HCT116 (cell line): ENCODE results near the gene SCGB2B2. TPM values are rescaled to one million over a fixed set of nuclear protein-coding genes. Genes with fewer than 3 reads are reported as not detected.

Experiments used
- ATAC-seq: fragments of 200-7000 bp; cut with Tn5 transposase; 2 replicates; pipeline ENCODE4 v1.9.1; 2020; ENCODE audit warnings: mild to moderate bottlenecking, moderate library complexity
- BruUV-seq: library from RNA; stranded (reverse); fragments of 400-500 nt; replicated peaks from 2 replicates; lab custom pipeline; 2021; lab: Mats Ljungman, UMichigan
- CTCF ChIA-PET: fragments of 300-600 bp; sonication (Branson Sonifier 250); formaldehyde crosslinking; loops from one replicate; lab custom pipeline; 2021; ENCODE audit warnings: antibody characterized with exemption; lab: Charles Lee
- POLR2A ChIA-PET: fragments of 300-600, 350-600 bp; sonication (Branson Sonifier 250); formaldehyde crosslinking; loops from one replicate; lab custom pipeline; 2021; ENCODE audit warnings: antibody characterized with exemption; lab: Charles Lee
- RAD21 ChIA-PET, 2 experiments: fragments of 300-600 bp; sonication (Branson Sonifier 250); formaldehyde crosslinking; loops; one replicate each; lab custom pipeline; 2023; ENCODE audit warnings: low total read pairs in 2 of 2; ENCODE audit not compliant: uncharacterized antibody in 2 of 2, unreplicated experiment in 2 of 2, low non-redundant PET in 1 of 2; lab: Charles Lee
- DNase-seq: peaks from one replicate; pipeline ENCODE4 v3.0.0-alpha.2; 2010; ENCODE audit warnings: low read depth, low spot score
- H2AFZ ChIP-seq: fragments of 200-600 bp; shearing (Covaris generic), sonication (generic); 2 replicates; pipeline ENCODE4 v1.6.1; 2017; ENCODE audit warnings: low read depth, mixed run types, mixed read lengths, antibody characterized with exemption, low read length; ENCODE audit not compliant: poor library complexity, severe bottlenecking
- H3K27ac ChIP-seq: 2 replicates; pipeline ENCODE4 v1.5.1; 2012; ENCODE audit warnings: low read depth, low read length
- H3K27me3 ChIP-seq: fragments of 200-600 bp; sonication (generic); 2 replicates; pipeline ENCODE4 v1.6.1; 2016; ENCODE audit warnings: mixed run types, low read length, mixed read lengths; ENCODE audit not compliant: insufficient read depth
- H3K36me3 ChIP-seq, 2 experiments: fragments of 200-500 bp in 1 of 2; fragments of 200-600 bp in 1 of 2; sonication (Bioruptor generic) in 1 of 2; sonication (generic) in 1 of 2; 2 replicates each; pipeline versions ENCODE4 v1.5.1 to v1.6.1; 2014 to 2016; ENCODE audit warnings: low read length in 2 of 2, inconsistent platforms in 1 of 2, mixed read lengths in 1 of 2, mixed run types in 1 of 2; ENCODE audit not compliant: insufficient read depth in 2 of 2, control insufficient read depth in 1 of 2
- H3K4me1 ChIP-seq, 2 experiments: fragments of 200-600 bp in 1 of 2; sonication (generic) in 1 of 2; 2 replicates each; pipeline versions ENCODE4 v1.5.1 to v1.6.1; 2012 to 2017; ENCODE audit warnings: low read length in 2 of 2, inconsistent platforms in 1 of 2, mild to moderate bottlenecking in 1 of 2, mixed read lengths in 1 of 2, mixed run types in 1 of 2, moderate library complexity in 1 of 2; ENCODE audit not compliant: insufficient read depth in 2 of 2, control insufficient read depth in 1 of 2
- H3K4me2 ChIP-seq: fragments of 200-600 bp; sonication (generic); 2 replicates; pipeline ENCODE4 v1.6.1; 2017; ENCODE audit warnings: mixed run types, low read length, mixed read lengths
- H3K4me3 ChIP-seq, 2 experiments: fragments of 200-600 bp in 1 of 2; sonication (generic) in 1 of 2; replicated peaks in 1 of 2; 2 replicates each; pipeline ENCODE4 v1.5.1; 2011 to 2016; ENCODE audit warnings: low read length in 2 of 2, control low read depth in 1 of 2, low read depth in 1 of 2, mild to moderate bottlenecking in 1 of 2, mixed read lengths in 1 of 2, mixed run types in 1 of 2
- H3K79me2 ChIP-seq: fragments of 200-600 bp; sonication (generic); 2 replicates; pipeline ENCODE4 v1.6.1; 2017; ENCODE audit warnings: mild to moderate bottlenecking, mixed run types, low read length, moderate library complexity, mixed read lengths; ENCODE audit not compliant: insufficient read depth
- H3K9ac ChIP-seq: fragments of 200-600 bp; sonication (generic); 2 replicates; pipeline ENCODE4 v1.6.1; 2016; ENCODE audit warnings: low read length, mixed read lengths
- H3K9me2 ChIP-seq: fragments of 200-600 bp; sonication (generic), shearing (Covaris generic); 2 replicates; pipeline ENCODE4 v1.6.1; 2017; ENCODE audit warnings: mixed run types, mild to moderate bottlenecking, moderate library complexity; ENCODE audit not compliant: insufficient read depth
- H3K9me3 ChIP-seq, 2 experiments: fragments of 200-500 bp in 1 of 2; fragments of 200-600 bp in 1 of 2; sonication (Bioruptor generic) in 1 of 2; sonication (generic) in 1 of 2; 2 replicates each; pipeline ENCODE4 v1.6.1; 2014 to 2017; ENCODE audit warnings: low read length in 2 of 2, mixed read lengths in 2 of 2, inconsistent platforms in 1 of 2, low read depth in 1 of 2, mild to moderate bottlenecking in 1 of 2, mixed run types in 1 of 2, moderate library complexity in 1 of 2; ENCODE audit not compliant: control insufficient read depth in 1 of 2, insufficient read depth in 1 of 2
- H4K20me1 ChIP-seq: fragments of 200-600 bp; sonication (generic), shearing (Covaris generic); 2 replicates; pipeline ENCODE4 v1.6.1; 2017; ENCODE audit warnings: mixed run types, mild to moderate bottlenecking, moderate library complexity; ENCODE audit not compliant: insufficient read depth
- FOSL1 ChIP-seq: IDR thresholded peaks from 2 replicates; pipeline ENCODE4 v1.6.1; 2012; ENCODE audit warnings: low read depth
- POLR2A ChIP-seq: IDR thresholded peaks from 2 replicates; pipeline ENCODE4 v1.7.0; 2011; ENCODE audit warnings: borderline replicate concordance; ENCODE audit not compliant: insufficient read depth, insufficient read length; ENCODE audit errors: extremely low read depth
- SIN3A ChIP-seq: IDR thresholded peaks from 2 replicates; pipeline ENCODE4 v1.6.1; 2012; ENCODE audit warnings: low read depth
- intact Hi-C: fragments of 100-400 bp; cut with micrococcal nuclease; formaldehyde crosslinking; loops from 2 replicates; pipeline ENCODE4 v1.10.0; 2022
- total RNA-seq: library from RNA; stranded (reverse); gene quantifications from one replicate; pipeline ENCODE4 v1.2.1, GENCODE V29; 2021; ENCODE audit not compliant: unreplicated experiment

The SCGB2B2 gene
- total RNA-seq, 1 experiment from 2014 or later = 0.27 TPM

- no peaks in the 10 kb centered on the region for H3K9me3 ChIP-seq
- no TSS peak for BruUV-seq
- H3K27ac ChIP-seq = no peak overlapping the region; the same call in 1 of the 2 replicates
- H3K9ac ChIP-seq = no peak overlapping the region
- H3K4me3 ChIP-seq = no peak overlapping the region
- ChIA-PET RAD21 (no interaction called here), POLR2A (interaction anchor here (0.7 kb wide), 1 partner anchor 10 kb away, joined by 3 read pairs; the partner anchor contains the start of gene ZNF302), CTCF (no interaction called here)
- TF ChIP-seq SIN3A (no peak), POLR2A (no peak), FOSL1 (no peak)
- H3K27me3 ChIP-seq = no peaks in the 10 kb centered on the region
- DNase-seq = no peak
- no peaks in the 10 kb centered on the region for H3K79me2 ChIP-seq
- H3K9me2 ChIP-seq = no peaks in the 10 kb centered on the region
- intact Hi-C loops = no loop called here
- H3K4me1 ChIP-seq = peaks cover 0 to 3% of the 10 kb centered on the region in 2 experiments; a peak in 1 of 4 replicates
- H3K36me3 ChIP-seq = no peaks in the 10 kb centered on the region
- ATAC-seq = no peak
- H3K4me2 ChIP-seq = no peak overlapping the region
- no peak overlapping the region for H2AFZ ChIP-seq
- H4K20me1 ChIP-seq = no peaks in the 10 kb centered on the region
Observed at GRCh38 chr19:34667349-34668076, 9.4 kb downstream of the SCGB2B2 start.

DNA sequence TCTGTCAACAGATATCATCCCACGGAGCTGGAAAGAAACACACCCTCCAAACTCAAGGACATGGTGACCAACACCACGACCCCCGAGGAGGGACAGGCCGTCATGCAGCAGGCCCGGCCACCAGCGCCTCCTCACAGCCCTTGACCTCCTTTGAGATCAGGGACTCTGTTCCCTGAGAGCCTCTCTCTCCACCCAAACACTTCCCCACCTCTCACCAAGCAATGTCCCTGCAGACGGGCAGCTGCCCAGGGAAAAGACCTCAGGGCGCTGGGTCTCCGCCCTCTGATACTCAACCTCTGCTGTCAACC is 10.0 kb downstream of the SCGB2B2 start:
- Histone ChIP-seq H3K4me2 (no peak overlapping the region), H3K27ac (no peak overlapping the region), H3K4me3 (no peak overlapping the region), H3K4me1 (peaks cover 0 to 3% of the 10 kb centered on the region in 2 experiments; a peak in 1 of 4 replicates), H3K9me2 (no peaks in the 10 kb centered on the region), H3K9me3 (no peaks in the 10 kb centered on the region), H3K9ac (no peak overlapping the region), H4K20me1 (no peaks in the 10 kb centered on the region), H3K27me3 (no peaks in the 10 kb centered on the region), H3K79me2 (no peaks in the 10 kb centered on the region), H3K36me3 (no peaks in the 10 kb centered on the region), H2AFZ (no peak overlapping the region)
- no TSS peak for BruUV-seq
- no peak for TF ChIP-seq SIN3A
- ChIA-PET CTCF (no interaction called here), POLR2A (interaction anchor here (0.7 kb wide), 1 partner anchor 11 kb away, joined by 3 read pairs; the partner anchor contains the start of gene ZNF302), RAD21 (no interaction called here)
- DNase-seq = no peak
- intact Hi-C loops = no loop called here
- no peak for ATAC-seq
